Stomach (tissue), 4 donors: ENCODE results near the gene BRSK2.

Source experiments
- POLR2AphosphoS5 ChIP-seq, 3 donors: sonication (generic); formaldehyde crosslinking; IDR thresholded peaks; one replicate each; pipeline ENCODE4 v1.6.1; 2016; ENCODE audit warnings: antibody characterized with exemption in 3 of 3
- TF ChIP-seq, protein P1 (sequence below), 7 experiments: fragments of 450-650 bp in 4 of 7; fragments of 200-600 bp in 3 of 7; sonication (generic) in 3 of 7; IDR thresholded peaks; one replicate each; pipeline ENCODE4 v1.5.1; 2016 to 2019; ENCODE audit warnings: antibody characterized with exemption in 7 of 7, control low read depth in 2 of 7, mild to moderate bottlenecking in 1 of 7

DNA sequence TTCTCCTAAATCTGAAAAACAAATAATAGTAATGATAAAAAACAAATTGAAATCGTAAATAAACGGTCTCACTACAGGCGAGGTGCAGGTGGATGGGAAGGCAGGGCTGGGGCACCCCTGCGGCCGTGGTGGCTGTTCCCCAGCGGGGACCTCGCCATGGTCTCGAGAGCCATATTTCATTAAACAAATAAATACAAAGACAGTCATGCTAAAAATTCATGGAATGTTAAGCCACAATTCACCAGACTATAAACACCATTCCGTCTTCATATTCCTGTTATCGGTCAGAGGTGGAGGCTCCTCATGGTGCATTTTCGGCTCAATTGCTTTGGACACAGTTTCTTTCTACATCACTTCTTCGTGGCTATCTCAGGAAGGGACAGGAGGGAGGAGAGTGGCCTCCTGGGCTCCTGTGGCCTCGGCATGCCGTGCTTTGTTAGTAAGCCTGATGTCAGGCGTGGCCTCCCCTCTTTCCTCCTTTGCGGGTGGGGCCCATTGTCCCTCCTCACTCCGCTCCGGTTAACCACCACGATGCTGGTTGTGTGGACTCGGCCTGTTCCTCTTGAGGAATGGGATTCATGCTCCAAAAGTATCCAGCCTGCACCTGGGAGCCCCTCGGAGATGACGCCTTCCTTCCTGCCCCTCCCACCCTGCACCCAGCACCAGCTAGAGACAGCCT lies 16.1 kb upstream of the BRSK2 start:
- TF ChIP-seq, protein P1, sequence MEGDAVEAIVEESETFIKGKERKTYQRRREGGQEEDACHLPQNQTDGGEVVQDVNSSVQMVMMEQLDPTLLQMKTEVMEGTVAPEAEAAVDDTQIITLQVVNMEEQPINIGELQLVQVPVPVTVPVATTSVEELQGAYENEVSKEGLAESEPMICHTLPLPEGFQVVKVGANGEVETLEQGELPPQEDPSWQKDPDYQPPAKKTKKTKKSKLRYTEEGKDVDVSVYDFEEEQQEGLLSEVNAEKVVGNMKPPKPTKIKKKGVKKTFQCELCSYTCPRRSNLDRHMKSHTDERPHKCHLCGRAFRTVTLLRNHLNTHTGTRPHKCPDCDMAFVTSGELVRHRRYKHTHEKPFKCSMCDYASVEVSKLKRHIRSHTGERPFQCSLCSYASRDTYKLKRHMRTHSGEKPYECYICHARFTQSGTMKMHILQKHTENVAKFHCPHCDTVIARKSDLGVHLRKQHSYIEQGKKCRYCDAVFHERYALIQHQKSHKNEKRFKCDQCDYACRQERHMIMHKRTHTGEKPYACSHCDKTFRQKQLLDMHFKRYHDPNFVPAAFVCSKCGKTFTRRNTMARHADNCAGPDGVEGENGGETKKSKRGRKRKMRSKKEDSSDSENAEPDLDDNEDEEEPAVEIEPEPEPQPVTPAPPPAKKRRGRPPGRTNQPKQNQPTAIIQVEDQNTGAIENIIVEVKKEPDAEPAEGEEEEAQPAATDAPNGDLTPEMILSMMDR (IDR thresholded peaks at IDR 0.05), result no peak
- no peak for TF ChIP-seq POLR2AphosphoS5 (IDR thresholded peaks at IDR 0.05)
